ENCODE results near the gene BPIFB1.
A peak's percentile ranks its signal among the peaks of the same experiment; 100 is the strongest.

BPIFB1 gene

DNA sequence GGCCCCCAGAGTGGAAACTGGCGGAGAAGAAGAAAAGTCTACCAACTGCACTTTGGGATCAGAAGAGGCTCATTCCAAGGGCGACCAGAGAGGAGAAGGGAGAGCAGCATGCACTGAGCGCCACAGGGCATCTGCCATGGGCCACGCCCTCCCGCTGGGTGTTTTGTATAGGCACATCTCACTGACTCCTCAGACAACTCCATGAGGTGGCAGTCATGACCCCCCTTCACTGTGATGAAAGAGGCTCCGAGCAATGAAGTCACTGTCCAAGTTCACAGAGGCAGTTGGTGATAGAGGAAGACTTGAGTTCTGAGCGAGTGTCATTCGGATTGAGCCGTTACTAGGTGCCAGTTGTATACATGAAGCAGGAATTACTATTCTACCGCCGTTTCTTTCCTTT lies 15.4 kb downstream of the BPIFB1 start:
- H3K27me3 ChIP-seq, result no peaks in the 10 kb centered on the region
- H3K4me2 ChIP-seq, result no peak overlapping the region
- no peak overlapping the region for H3K4me3 ChIP-seq
- H4K20me1 ChIP-seq, result no peaks in the 10 kb centered on the region; a peak in 1 of 22 replicates
- TF ChIP-seq Cebpa-rat (IDR thresholded peaks at IDR 0.05), result no peak
- H3K9me3 ChIP-seq (replicated peaks in 1 of 11), result no peaks in the 10 kb centered on the region
- no peaks in the 10 kb centered on the region for H3K36me3 ChIP-seq
- H3K27ac ChIP-seq, result no peak overlapping the region
- H3K9ac ChIP-seq, result no peak overlapping the region
- H3K4me1 ChIP-seq, result peaks cover 0 to 34% (median 26%) of the 10 kb centered on the region in 10 experiments; a peak in 17 of 20 replicates

DNA sequence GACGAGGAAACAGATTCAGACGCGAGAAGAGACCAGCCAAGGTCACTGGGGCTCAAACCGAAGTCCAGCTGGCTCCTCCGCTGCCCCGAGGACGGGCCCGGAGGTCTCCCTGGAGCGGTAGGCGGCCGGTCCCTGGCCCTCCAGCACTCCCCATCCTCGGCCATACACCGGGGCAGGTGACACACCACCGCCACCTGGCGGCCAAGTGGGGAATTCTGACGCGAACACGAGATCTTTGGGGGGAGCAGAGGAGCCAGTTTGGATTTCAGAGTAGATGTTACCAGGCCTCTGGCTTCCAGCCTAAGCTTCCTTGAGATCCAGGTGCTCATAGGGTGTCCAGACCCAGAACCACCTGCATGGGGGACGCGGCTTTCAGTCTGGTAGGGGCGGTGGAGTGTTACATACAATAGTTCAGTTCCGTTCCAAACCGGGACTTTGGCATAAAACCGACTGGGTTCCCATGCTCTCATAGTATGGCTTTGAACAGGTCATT lies 16.1 kb downstream of the BPIFB1 start:
- peak overlapping the region in 2 of 11 experiments; percentile 15 to 43; a peak in 1 of 22 replicates for H3K4me2 ChIP-seq

DNA sequence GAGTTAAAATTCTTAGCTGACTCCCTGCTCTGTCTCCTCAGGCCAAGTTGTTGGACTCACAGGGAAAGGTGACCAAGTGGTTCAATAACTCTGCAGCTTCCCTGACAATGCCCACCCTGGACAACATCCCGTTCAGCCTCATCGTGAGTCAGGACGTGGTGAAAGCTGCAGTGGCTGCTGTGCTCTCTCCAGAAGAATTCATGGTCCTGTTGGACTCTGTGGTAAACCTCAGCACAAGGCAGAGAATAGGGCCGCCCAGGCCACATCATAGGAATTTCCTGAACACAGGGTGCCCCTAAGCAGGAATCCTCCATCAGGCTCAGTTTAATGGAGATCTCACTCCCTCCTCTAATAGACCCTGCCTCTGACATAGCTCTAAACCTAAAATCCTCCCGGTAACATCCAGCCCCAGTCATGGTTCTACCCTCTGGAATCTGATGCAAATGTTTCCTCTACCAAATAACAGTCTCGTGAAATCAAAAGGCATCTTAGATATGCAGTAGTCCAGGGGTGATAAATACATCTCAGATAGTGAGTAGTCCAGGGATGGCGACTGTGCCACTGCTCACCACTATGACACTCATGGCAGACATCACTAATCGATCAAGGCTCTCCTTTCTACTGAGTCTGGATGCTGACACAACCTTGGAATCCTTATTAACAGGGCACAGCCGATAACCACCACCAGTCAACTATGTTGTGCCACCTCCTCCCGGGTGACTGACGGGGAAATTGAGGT lies 18.3 kb downstream of the BPIFB1 start:
- no peak for TF ChIP-seq Cebpa-rat (IDR thresholded peaks at IDR 0.05)
- Histone ChIP-seq H3K4me3 (no peak overlapping the region), H3K27me3 (no peaks in the 10 kb centered on the region)

More for the DNA sequence above, 16.1 kb downstream of the BPIFB1 start:
- H3K9ac ChIP-seq, result no peak overlapping the region
- no peak overlapping the region for H3K27ac ChIP-seq
- no peaks in the 10 kb centered on the region for H3K27me3 ChIP-seq
- no peaks in the 10 kb centered on the region for H3K36me3 ChIP-seq
- no peak for TF ChIP-seq Cebpa-rat (IDR thresholded peaks at IDR 0.05)
- no peaks in the 10 kb centered on the region; a peak in 1 of 22 replicates for H4K20me1 ChIP-seq
- H3K4me1 ChIP-seq, result peaks cover 0 to 42% (median 33%) of the 10 kb centered on the region in 10 experiments; a peak in 17 of 20 replicates
- H3K9me3 ChIP-seq (replicated peaks in 1 of 11), result no peaks in the 10 kb centered on the region
- no peak overlapping the region for H3K4me3 ChIP-seq

DNA sequence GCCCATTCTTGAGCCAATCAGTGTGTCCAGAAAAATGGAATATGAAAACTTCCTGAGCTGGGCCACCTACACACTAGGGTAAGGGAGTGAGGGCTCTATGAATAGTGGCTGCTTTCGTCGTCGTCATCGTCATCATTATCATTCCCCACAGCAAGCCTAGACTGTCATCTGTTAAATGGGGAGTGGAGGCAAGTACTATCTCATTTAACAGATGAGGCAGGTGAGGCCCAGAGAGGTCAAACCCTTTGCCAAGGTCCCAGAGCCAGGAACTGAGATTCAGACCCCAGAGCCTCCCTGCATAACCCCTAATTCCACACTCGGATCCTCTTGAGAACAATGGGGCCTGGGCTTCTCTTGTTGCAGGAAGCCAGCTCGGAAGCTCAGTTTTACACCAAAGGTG lies 20.6 kb downstream of the BPIFB1 start:
- Histone ChIP-seq H3K4me1 (peaks cover 9 to 71% (median 58%) of the 10 kb centered on the region in 10 experiments), H3K36me3 (no peaks in the 10 kb centered on the region), H4K20me1 (no peaks in the 10 kb centered on the region; a peak in 1 of 22 replicates), H3K27me3 (no peaks in the 10 kb centered on the region), H3K9me3 (replicated peaks in 1 of 11) (peaks cover 0 to 4% (median 0%) of the 10 kb centered on the region in 11 experiments; a peak in 2 of 22 replicates), H3K4me2 (peak overlapping the region in 8 of 11 experiments; percentile 50 to 87 (median 74); a peak in 16 of 22 replicates), H3K4me3 (no peak overlapping the region), H3K9ac (peak overlapping the region in 1 of 11 experiments; percentile 18; a peak in 1 of 22 replicates), H3K27ac (no peak overlapping the region)
- TF ChIP-seq Cebpa-rat (IDR thresholded peaks at IDR 0.05), result no peak

More for the DNA sequence above, 18.3 kb downstream of the BPIFB1 start:
- Histone ChIP-seq H4K20me1 (no peaks in the 10 kb centered on the region; a peak in 1 of 22 replicates), H3K4me1 (peaks cover 9 to 64% (median 55%) of the 10 kb centered on the region in 10 experiments), H3K36me3 (no peaks in the 10 kb centered on the region), H3K4me2 (peak overlapping the region in 9 of 11 experiments; percentile 37 to 87 (median 55); a peak in 17 of 22 replicates), H3K27ac (no peak overlapping the region), H3K9ac (no peak overlapping the region), H3K9me3 (replicated peaks in 1 of 11) (no peaks in the 10 kb centered on the region)

DNA sequence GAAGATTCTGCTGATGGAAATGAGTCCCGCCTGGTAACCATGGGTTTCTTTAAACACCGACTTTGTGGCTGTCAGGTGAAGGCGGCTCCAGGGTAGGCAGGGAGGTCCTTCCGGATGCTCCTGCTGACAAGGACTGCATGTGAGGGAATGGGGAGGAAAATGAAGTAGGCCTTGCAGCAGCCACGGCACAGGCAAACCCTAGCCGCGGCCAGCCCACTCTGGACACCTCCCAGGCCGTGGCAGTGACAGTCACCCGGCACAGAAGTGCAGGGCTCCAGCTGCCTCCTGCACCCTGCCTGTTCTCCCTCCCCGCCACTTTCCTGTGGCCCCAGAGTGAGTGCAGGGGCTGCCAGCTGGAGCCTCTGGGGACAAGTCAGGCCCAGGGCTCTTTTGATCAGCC lies 21.0 kb downstream of the BPIFB1 start:
- Histone ChIP-seq H3K27ac (no peak overlapping the region), H3K27me3 (no peaks in the 10 kb centered on the region), H4K20me1 (no peaks in the 10 kb centered on the region; a peak in 1 of 22 replicates), H3K4me2 (peak overlapping the region in 9 of 11 experiments; percentile 35 to 87 (median 71); a peak in 17 of 22 replicates), H3K9ac (peak overlapping the region in 1 of 11 experiments; percentile 18; a peak in 1 of 22 replicates), H3K4me3 (no peak overlapping the region), H3K4me1 (peaks cover 9 to 71% (median 58%) of the 10 kb centered on the region in 10 experiments), H3K36me3 (no peaks in the 10 kb centered on the region), H3K9me3 (replicated peaks in 1 of 11) (peaks cover 0 to 4% (median 0%) of the 10 kb centered on the region in 11 experiments; a peak in 2 of 22 replicates)
- TF ChIP-seq Cebpa-rat (IDR thresholded peaks at IDR 0.05), result no peak

DNA sequence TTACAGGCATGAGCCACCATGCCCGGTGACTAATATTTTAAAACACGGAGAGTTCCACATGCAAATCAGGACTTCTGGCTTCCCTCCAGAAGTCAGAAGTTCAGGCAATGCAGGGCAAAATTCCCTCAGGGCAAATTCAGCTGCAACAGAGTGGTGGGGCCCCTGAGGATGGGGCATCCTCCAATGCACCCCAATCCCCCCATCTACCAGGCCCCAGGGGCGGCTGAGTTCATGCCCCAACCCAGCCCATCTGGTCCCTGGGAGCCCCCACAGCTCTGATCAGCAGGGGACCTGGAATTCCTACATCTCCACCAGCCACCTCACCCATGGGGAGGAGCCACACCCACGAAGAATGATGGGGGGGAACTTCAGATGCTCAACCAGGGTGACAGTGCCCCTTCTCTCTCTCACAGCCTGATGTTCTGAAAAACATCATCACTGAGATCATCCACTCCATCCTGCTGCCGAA lies 22.6 kb downstream of the BPIFB1 start:
- Histone ChIP-seq H4K20me1 (no peaks in the 10 kb centered on the region; a peak in 1 of 22 replicates), H3K36me3 (no peaks in the 10 kb centered on the region), H3K27me3 (no peaks in the 10 kb centered on the region), H3K4me2 (peak overlapping the region; percentile 27 to 87 (median 57)), H3K27ac (no peak overlapping the region), H3K9ac (peak overlapping the region in 1 of 11 experiments; percentile 14; a peak in 2 of 22 replicates), H3K4me3 (no peak overlapping the region), H3K9me3 (replicated peaks in 1 of 11) (peaks cover 0 to 4% (median 0%) of the 10 kb centered on the region in 11 experiments; a peak in 2 of 22 replicates), H3K4me1 (peaks cover 9 to 65% (median 57%) of the 10 kb centered on the region in 10 experiments)
- TF ChIP-seq Cebpa-rat (IDR thresholded peaks at IDR 0.05), result no peak

DNA sequence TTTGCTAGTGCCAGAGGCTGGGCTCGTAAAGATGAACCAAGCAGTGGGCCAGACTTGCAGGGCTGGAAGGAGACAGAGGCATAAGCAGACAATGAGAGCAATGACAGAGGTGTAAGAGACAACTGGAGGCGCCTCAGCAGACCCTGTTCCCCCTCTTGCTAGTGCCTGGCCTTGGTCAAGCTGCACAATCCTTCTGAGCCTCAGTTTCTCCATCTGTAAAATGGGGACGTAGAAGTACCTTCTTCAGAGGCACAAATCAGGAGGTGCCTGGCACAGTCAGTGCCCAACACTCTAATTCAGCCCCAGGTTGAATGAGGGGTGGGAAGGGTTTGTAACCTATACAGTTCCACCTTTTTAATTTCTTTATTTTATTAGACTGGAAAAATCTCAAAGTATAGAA lies 23.2 kb downstream of the BPIFB1 start:
- Histone ChIP-seq H3K9ac (peak overlapping the region in 1 of 11 experiments; percentile 41; a peak in 2 of 22 replicates), H3K36me3 (no peaks in the 10 kb centered on the region), H3K27me3 (no peaks in the 10 kb centered on the region), H3K27ac (no peak overlapping the region), H3K4me3 (no peak overlapping the region), H4K20me1 (no peaks in the 10 kb centered on the region; a peak in 1 of 22 replicates), H3K4me1 (peaks cover 9 to 62% (median 51%) of the 10 kb centered on the region in 10 experiments), H3K9me3 (replicated peaks in 1 of 11) (peaks cover 0 to 4% (median 0%) of the 10 kb centered on the region in 11 experiments; a peak in 2 of 22 replicates), H3K4me2 (peak overlapping the region in 9 of 11 experiments; percentile 27 to 87 (median 57); a peak in 16 of 22 replicates)
- no peak for TF ChIP-seq Cebpa-rat (IDR thresholded peaks at IDR 0.05)

DNA sequence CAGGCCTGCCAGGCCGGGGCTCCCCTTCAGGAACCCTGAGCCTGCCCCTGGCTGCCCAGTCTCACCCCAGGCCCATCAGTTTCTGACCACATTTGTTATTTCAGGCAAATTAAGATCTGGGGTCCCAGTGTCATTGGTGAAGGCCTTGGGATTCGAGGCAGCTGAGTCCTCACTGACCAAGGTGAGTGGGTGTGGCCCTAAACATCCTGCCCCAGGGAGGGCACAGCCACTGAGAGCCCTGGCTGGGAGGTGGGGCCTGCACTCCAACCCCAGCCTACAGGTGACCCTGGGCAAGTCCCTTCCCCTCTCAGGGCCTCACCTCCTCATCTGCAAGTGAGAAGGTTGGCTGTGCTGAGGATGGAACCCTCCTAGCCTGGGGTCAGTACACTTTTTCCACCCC lies 23.8 kb downstream of the BPIFB1 start:
- Histone ChIP-seq H3K4me1 (peaks cover 8 to 62% (median 46%) of the 10 kb centered on the region in 10 experiments), H3K4me2 (peak overlapping the region in 4 of 11 experiments; percentile 76 to 87 (median 83); a peak in 5 of 22 replicates), H3K4me3 (no peak overlapping the region), H4K20me1 (no peaks in the 10 kb centered on the region; a peak in 1 of 22 replicates), H3K9ac (no peak overlapping the region), H3K27ac (no peak overlapping the region), H3K36me3 (no peaks in the 10 kb centered on the region), H3K27me3 (no peaks in the 10 kb centered on the region), H3K9me3 (replicated peaks in 1 of 11) (peaks cover 0 to 4% (median 0%) of the 10 kb centered on the region in 11 experiments; a peak in 2 of 22 replicates)
- TF ChIP-seq Cebpa-rat (IDR thresholded peaks at IDR 0.05), result no peak

DNA sequence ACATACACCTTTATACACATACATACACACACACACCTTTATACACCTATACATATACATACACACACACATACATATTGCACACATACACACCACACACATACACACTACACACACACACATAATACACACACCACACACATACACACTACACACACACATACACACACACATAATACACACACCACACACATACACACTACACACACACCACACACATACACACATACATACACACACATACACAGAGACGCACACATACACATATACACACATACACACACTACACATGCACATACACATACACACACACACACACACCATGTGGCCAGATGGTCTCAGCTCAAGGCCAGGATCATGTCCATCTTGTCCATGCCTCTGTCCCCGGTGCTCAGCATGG lies 25.7 kb downstream of the BPIFB1 start:
- Histone ChIP-seq H3K9me3 (replicated peaks in 1 of 11) (peaks cover 0 to 4% (median 0%) of the 10 kb centered on the region in 11 experiments; a peak in 2 of 22 replicates), H3K27ac (no peak overlapping the region), H3K27me3 (no peaks in the 10 kb centered on the region), H3K4me3 (no peak overlapping the region), H4K20me1 (no peaks in the 10 kb centered on the region), H3K4me2 (no peak overlapping the region), H3K36me3 (no peaks in the 10 kb centered on the region), H3K4me1 (peaks cover 15 to 62% (median 48%) of the 10 kb centered on the region in 10 experiments), H3K9ac (no peak overlapping the region)
- no peak for TF ChIP-seq Cebpa-rat (IDR thresholded peaks at IDR 0.05)
